HEK293 (cell line): Measurements from ENCODE around the gene SPTBN1.

Experiments used
- CTCF ChIA-PET: fragments of 350-600 bp; formaldehyde crosslinking; extraction: SDS; loops from one replicate; lab custom pipeline; 2021; ENCODE audit warnings: antibody characterized with exemption; lab: Yijun Ruan, JAX
- POLR2A ChIA-PET: fragments of 300-600 bp; formaldehyde crosslinking; extraction: SDS; loops from one replicate; lab custom pipeline; 2020; ENCODE audit warnings: antibody characterized with exemption, inconsistent platforms; lab: Yijun Ruan, JAX
- H3K27ac ChIP-seq: fragments of 200-500 bp; sonication (Bioruptor generic); 2 replicates; pipeline ENCODE4 v1.5.1; 2014; ENCODE audit warnings: low read depth, low read length, control low read depth, inconsistent platforms; ENCODE audit errors: extremely low read depth
- H3K36me3 ChIP-seq, 2 experiments: fragments of 200-500 bp in 1 of 2; sonication (Bioruptor generic) in 1 of 2; 1 replicate in 1 of 2; 2 replicates in 1 of 2; pipeline ENCODE4 v1.5.1; 2014 to 2017; ENCODE audit warnings: inconsistent platforms in 2 of 2, low read length in 2 of 2; ENCODE audit not compliant: control insufficient read depth in 2 of 2, insufficient read depth in 1 of 2
- H3K4me1 ChIP-seq: fragments of 200-500 bp; sonication (Bioruptor generic); 2 replicates; pipeline ENCODE4 v1.5.1; 2014; ENCODE audit warnings: mild to moderate bottlenecking, low read length, inconsistent platforms; ENCODE audit not compliant: control insufficient read depth, insufficient read depth
- H3K4me3 ChIP-seq: 2 replicates; pipeline ENCODE4 v1.5.1; 2011; ENCODE audit warnings: low read depth, mild to moderate bottlenecking, control low read depth, low read length, moderate library complexity
- H3K9me3 ChIP-seq: fragments of 200-500 bp; sonication (Bioruptor generic); 2 replicates; pipeline ENCODE4 v1.5.1; 2014; ENCODE audit warnings: low read depth, low read length, inconsistent platforms; ENCODE audit not compliant: control insufficient read depth, insufficient read depth
- GLI2 ChIP-seq: fragments of 450-650 bp; formaldehyde crosslinking; IDR thresholded peaks from 2 replicates; pipeline ENCODE4; 2017; ENCODE audit warnings: missing biosample characterization, missing genetic modification characterization, low read depth, borderline replicate concordance
- KLF16 ChIP-seq: fragments of 450-650 bp; formaldehyde crosslinking; IDR thresholded peaks from 2 replicates; pipeline ENCODE4 v1.5.1; 2017; ENCODE audit warnings: missing biosample characterization, missing genetic modification characterization
- MZF1 ChIP-seq: fragments of 450-650 bp; formaldehyde crosslinking; IDR thresholded peaks from 2 replicates; pipeline ENCODE4 v1.5.1; 2017; ENCODE audit warnings: missing biosample characterization, missing genetic modification characterization, borderline replicate concordance
- REST ChIP-seq: fragments of 450-650 bp; formaldehyde crosslinking; IDR thresholded peaks from 2 replicates; pipeline ENCODE4 v1.5.1; 2016; ENCODE audit warnings: missing biosample characterization, missing genetic modification characterization
- SP7 ChIP-seq: fragments of 450-650 bp; formaldehyde crosslinking; IDR thresholded peaks from 2 replicates; pipeline ENCODE4 v1.5.1; 2016; ENCODE audit warnings: missing biosample characterization, missing genetic modification characterization
- ZBTB44 ChIP-seq: fragments of 450-650 bp; IDR thresholded peaks from 2 replicates; pipeline ENCODE4 v1.5.1; 2018; ENCODE audit warnings: missing biosample characterization, mild to moderate bottlenecking, missing genetic modification characterization
- ZNF140 ChIP-seq: fragments of 450-650 bp; formaldehyde crosslinking; IDR thresholded peaks from 2 replicates; pipeline ENCODE4 v1.5.1; 2016; ENCODE audit warnings: missing biosample characterization, missing genetic modification characterization
- ZNF19 ChIP-seq: fragments of 450-650 bp; formaldehyde crosslinking; IDR thresholded peaks from 2 replicates; pipeline ENCODE4; 2016; ENCODE audit warnings: missing biosample characterization, missing genetic modification characterization, low read depth
- ZNF2 ChIP-seq: fragments of 450-650 bp; formaldehyde crosslinking; IDR thresholded peaks from 2 replicates; pipeline ENCODE4 v1.5.1; 2016; ENCODE audit warnings: missing biosample characterization, missing genetic modification characterization
- ZNF362 ChIP-seq: fragments of 450-650 bp; formaldehyde crosslinking; IDR thresholded peaks from 2 replicates; pipeline ENCODE4 v1.5.1; 2016; ENCODE audit warnings: missing biosample characterization, missing genetic modification characterization
- ZNF426 ChIP-seq: fragments of 450-650 bp; formaldehyde crosslinking; IDR thresholded peaks from 2 replicates; pipeline ENCODE4 v1.5.1; 2017; ENCODE audit warnings: missing biosample characterization, missing genetic modification characterization, mild to moderate bottlenecking, inconsistent platforms, moderate library complexity
- ZNF488 ChIP-seq: fragments of 450-650 bp; formaldehyde crosslinking; IDR thresholded peaks from 2 replicates; pipeline ENCODE4 v1.5.1; 2016; ENCODE audit warnings: missing biosample characterization, missing genetic modification characterization
- ZNF501 ChIP-seq: fragments of 450-650 bp; formaldehyde crosslinking; IDR thresholded peaks from 2 replicates; pipeline ENCODE4 v1.5.1; 2016; ENCODE audit warnings: missing biosample characterization, missing genetic modification characterization
- ZNF513 ChIP-seq: fragments of 450-650 bp; IDR thresholded peaks from 2 replicates; pipeline ENCODE4 v1.5.1; 2018; ENCODE audit warnings: missing biosample characterization, missing genetic modification characterization
- ZNF549 ChIP-seq: fragments of 450-650 bp; IDR thresholded peaks from 2 replicates; pipeline ENCODE4 v1.5.1; 2018; ENCODE audit warnings: missing biosample characterization, missing genetic modification characterization, mild to moderate bottlenecking, inconsistent platforms, moderate library complexity
- ZNF623 ChIP-seq: fragments of 450-650 bp; formaldehyde crosslinking; IDR thresholded peaks from 2 replicates; pipeline ENCODE4 v1.5.1; 2016; ENCODE audit warnings: missing biosample characterization, missing genetic modification characterization
- ZNF670 ChIP-seq: fragments of 450-650 bp; formaldehyde crosslinking; IDR thresholded peaks from 2 replicates; pipeline ENCODE4 v1.5.1; 2016; ENCODE audit warnings: missing biosample characterization, missing genetic modification characterization, low read depth
- ZNF837 ChIP-seq: fragments of 450-650 bp; formaldehyde crosslinking; IDR thresholded peaks from 2 replicates; pipeline ENCODE4 v1.5.1; 2016; ENCODE audit warnings: missing biosample characterization, missing genetic modification characterization

SPTBN1 gene

GRCh38 chr2:54579682-54580620 is 123.8 kb downstream of the SPTBN1 start:
- Histone ChIP-seq H3K27ac (no peak overlapping the region), H3K4me1 (peaks cover 39% of the 10 kb centered on the region), H3K9me3 (no peaks in the 10 kb centered on the region), H3K36me3 (no peaks in the 10 kb centered on the region), H3K4me3 (no peak overlapping the region)
- POLR2A ChIA-PET = interaction anchor here (0.8 kb wide), 1 partner anchor 143 kb away, joined by 5 read pairs; the partner anchor contains the start of gene EML6
- TF ChIP-seq ZNF19 (tag by site-specific recombination) = no peak
- TF ChIP-seq ZNF549 = no peak
- TF ChIP-seq ZNF2 (tag by site-specific recombination) = no peak
- no peak for TF ChIP-seq ZNF426
- TF ChIP-seq ZNF362 (tag by site-specific recombination) = no peak
- TF ChIP-seq KLF16 (tag by site-specific recombination) = no peak
- no peak for TF ChIP-seq GLI2 (tag by site-specific recombination)
- CTCF ChIA-PET = interaction anchor here (0.5 to 0.6 kb wide), 2 partner anchors 57 to 86 kb away, joined by 3 read pairs; no protein-coding TSS in a partner anchor

GRCh38 chr2:54581326-54582039 is 125.4 kb downstream of the SPTBN1 start:
- H3K36me3 ChIP-seq = no peaks in the 10 kb centered on the region
- H3K4me3 ChIP-seq = no peak overlapping the region
- CTCF ChIA-PET = interaction anchor here (0.6 to 1.2 kb wide), 3 partner anchors 8 to 81 kb away, joined by 3 to 8 read pairs (median 4); no protein-coding TSS in a partner anchor

GRCh38 chr2:54582987-54583386 is 126.9 kb downstream of the SPTBN1 start:
- Histone ChIP-seq H3K27ac (no peak overlapping the region), H3K36me3 (no peaks in the 10 kb centered on the region), H3K4me1 (peaks cover 44% of the 10 kb centered on the region), H3K9me3 (no peaks in the 10 kb centered on the region), H3K4me3 (no peak overlapping the region)
- ChIA-PET POLR2A (no interaction called here), CTCF (no interaction called here)
- no peak for TF ChIP-seq ZNF19 (tag by site-specific recombination)
- TF ChIP-seq REST (tag by site-specific recombination) = no peak
- TF ChIP-seq ZNF837 (tag by site-specific recombination) = no peak
- TF ChIP-seq ZNF140 (tag by site-specific recombination) = no peak
- TF ChIP-seq ZNF670 = no peak
- TF ChIP-seq ZBTB44 (tag by site-specific recombination) = no peak
- TF ChIP-seq MZF1 (tag by site-specific recombination) = no peak
- no peak for TF ChIP-seq ZNF501
- no peak for TF ChIP-seq ZNF623 (tag by site-specific recombination)
- TF ChIP-seq ZNF488 (tag by site-specific recombination) = no peak

More at GRCh38 chr2:54581326-54582039, 125.4 kb downstream of the SPTBN1 start:
- Histone ChIP-seq H3K27ac (no peak overlapping the region), H3K4me1 (peaks cover 48% of the 10 kb centered on the region), H3K9me3 (no peaks in the 10 kb centered on the region)
- TF ChIP-seq ZNF513 (tag by site-specific recombination) (no peak), SP7 (tag by site-specific recombination) (no peak)
- POLR2A ChIA-PET = interaction anchor here (0.6 to 0.9 kb wide), 3 partner anchors 8 to 596 kb away, joined by 3 to 11 read pairs (median 5); no protein-coding TSS in a partner anchor
